Liver (tissue), 9 donors: ENCODE data around the gene PCNX2. TPM values are rescaled to one million over a fixed set of nuclear protein-coding genes. Genes with fewer than 3 reads are reported as not detected.

Source experiments
- DNase-seq: peaks from one replicate; pipeline ENCODE4 v3.0.0-alpha.2; 2017; ENCODE audit warnings: low spot score
- H3K27ac ChIP-seq, 2 donors: one replicate each; pipeline ENCODE4 v1.7.0; 2013; ENCODE audit warnings: inconsistent platforms in 2 of 2, low read length in 2 of 2, control low read depth in 1 of 2, low read depth in 1 of 2, mild to moderate bottlenecking in 1 of 2
- H3K27me3 ChIP-seq, 4 donors: one replicate each; pipeline versions ENCODE4 v1.6.1 to v1.7.0; 2013; ENCODE audit warnings: low read length in 3 of 4, inconsistent platforms in 1 of 4, mild to moderate bottlenecking in 1 of 4, moderate library complexity in 1 of 4; ENCODE audit not compliant: control insufficient read depth in 4 of 4, insufficient read depth in 4 of 4
- H3K36me3 ChIP-seq, 4 donors: one replicate each; pipeline versions ENCODE4 v1.6.1 to v1.7.0; 2013; ENCODE audit warnings: low read length in 3 of 4, mild to moderate bottlenecking in 3 of 4, low read depth in 1 of 4, moderate library complexity in 1 of 4; ENCODE audit not compliant: control insufficient read depth in 4 of 4, insufficient read depth in 3 of 4
- H3K4me1 ChIP-seq, 4 donors: one replicate each; pipeline versions ENCODE4 v1.6.1 to v1.7.0; 2013; ENCODE audit warnings: low read length in 3 of 4, mild to moderate bottlenecking in 3 of 4, moderate library complexity in 1 of 4; ENCODE audit not compliant: control insufficient read depth in 4 of 4, insufficient read depth in 4 of 4
- H3K4me3 ChIP-seq, 3 donors: one replicate each; pipeline versions ENCODE4 v1.6.1 to v1.7.0; 2013; ENCODE audit warnings: low read length in 3 of 3, control low read depth in 1 of 3, low read depth in 1 of 3, mild to moderate bottlenecking in 1 of 3
- H3K9ac ChIP-seq, 2 donors: one replicate each; pipeline ENCODE4 v1.7.0; 2013; ENCODE audit warnings: low read length in 2 of 2, mild to moderate bottlenecking in 2 of 2, moderate library complexity in 2 of 2, control low read depth in 1 of 2, low read depth in 1 of 2
- H3K9me3 ChIP-seq, 4 donors: one replicate each; pipeline versions ENCODE4 v1.6.1 to v1.7.0; 2013; ENCODE audit warnings: low read length in 3 of 4; ENCODE audit not compliant: control insufficient read depth in 4 of 4
- ATF3 ChIP-seq: IDR thresholded peaks from 2 replicates; pipeline ENCODE4 v1.6.1; 2016; ENCODE audit warnings: antibody characterized with exemption
- CTCF ChIP-seq: fragments of 150-350 bp; IDR thresholded peaks from 2 replicates; pipeline ENCODE4 v1.5.1; 2017; ENCODE audit warnings: improper control_type of control experiment, low read depth, low read length; ENCODE audit not compliant: missing input control
- EGR1 ChIP-seq, 2 donors: IDR thresholded peaks; 2 replicates each; pipeline ENCODE4 v1.6.1; 2016 to 2018; ENCODE audit warnings: antibody characterized with exemption in 2 of 2, low read depth in 2 of 2
- FOXA1 ChIP-seq: IDR thresholded peaks from 2 replicates; pipeline ENCODE4 v1.6.1; 2016; ENCODE audit warnings: antibody characterized with exemption
- FOXA2 ChIP-seq: IDR thresholded peaks from 2 replicates; pipeline ENCODE4 v1.6.1; 2016; ENCODE audit warnings: antibody characterized with exemption
- GABPA ChIP-seq, 2 donors: IDR thresholded peaks in 1 of 2; conservative IDR thresholded peaks in 1 of 2; 2 replicates each; pipeline ENCODE4 v1.6.1; 2016; ENCODE audit warnings: antibody characterized with exemption in 2 of 2, mild to moderate bottlenecking in 1 of 2, moderate library complexity in 1 of 2
- HNF4A ChIP-seq, 2 donors: conservative IDR thresholded peaks; 2 replicates each; pipeline ENCODE4 v1.6.1; 2016; ENCODE audit warnings: antibody characterized with exemption in 2 of 2, mild to moderate bottlenecking in 2 of 2
- HNF4G ChIP-seq: IDR thresholded peaks from 2 replicates; pipeline ENCODE4 v1.6.1; 2016; ENCODE audit warnings: antibody characterized with exemption
- NR2F2 ChIP-seq: IDR thresholded peaks from 2 replicates; pipeline ENCODE4 v1.6.1; 2016; ENCODE audit warnings: antibody characterized with exemption
- RAD21 ChIP-seq, 2 donors: IDR thresholded peaks; 2 replicates each; pipeline ENCODE4 v1.6.1; 2016; ENCODE audit warnings: antibody characterized with exemption in 2 of 2, mild to moderate bottlenecking in 2 of 2
- RXRA ChIP-seq, 2 donors: IDR thresholded peaks; 2 replicates each; pipeline ENCODE4 v1.6.1; 2017 to 2018; ENCODE audit warnings: antibody characterized with exemption in 2 of 2, mild to moderate bottlenecking in 1 of 2
- SP1 ChIP-seq: IDR thresholded peaks from 2 replicates; pipeline ENCODE4 v1.6.1; 2018; ENCODE audit warnings: antibody characterized with exemption, mild to moderate bottlenecking
- TAF1 ChIP-seq: conservative IDR thresholded peaks from 2 replicates; pipeline ENCODE4 v1.6.1; 2016; ENCODE audit warnings: antibody characterized with exemption, mild to moderate bottlenecking
- YY1 ChIP-seq: IDR thresholded peaks from 2 replicates; pipeline ENCODE4 v1.6.1; 2016; ENCODE audit warnings: antibody characterized with exemption, mild to moderate bottlenecking
- ZBTB33 ChIP-seq: IDR thresholded peaks from 2 replicates; pipeline ENCODE4 v1.6.1; 2016; ENCODE audit warnings: antibody characterized with exemption
- WGBS: extraction: QIAGEN DNeasy Blood & Tissue Kit; methylation state at CpG from one replicate; pipeline ENCODE4 v1.1.7; 2013; 5-methylcytosine and 5-hydroxymethylcytosine counted together
- polyA plus RNA-seq, 2 donors: library from polyadenylated mRNA; stranded (reverse) in 1 of 2; unstranded in 1 of 2; fragments of 200-250 nt in 1 of 2; fragments of >200 nt in 1 of 2; fragmentation: Nextera tagmentation in 1 of 2; extraction: Ambion mirVana in 1 of 2; gene quantifications; one replicate each; pipeline versions ENCODE4 v1.2.1 to v1.2.3, GENCODE V29; 2013 to 2015
- total RNA-seq, 2 donors: library from RNA; depleted of rRNA; stranded (reverse); fragments of >200 nt; gene quantifications; one replicate each; pipeline ENCODE4 v1.2.3, GENCODE V29; 2014
- TF ChIP-seq, protein P1 (sequence below): IDR thresholded peaks from 2 replicates; pipeline ENCODE4 v1.6.1; 2016; ENCODE audit warnings: antibody characterized with exemption
- donor health status: healthy.
- donor health status: healthy.
- donor health status: healthy.
- donor health status: healthy.
- donor health status: healthy.

Gene PCNX2
- total and polyA plus RNA-seq, 4 donors = 0.20 to 3.1 (median 0.92) TPM

- Histone ChIP-seq H3K27me3 (no peaks in the 10 kb centered on the region), H3K9ac (no peak overlapping the region), H3K4me3 (no peak overlapping the region), H3K4me1 (peaks cover 0 to 1% (median 0%) of the 10 kb centered on the region in 4 donors), H3K36me3 (no peaks in the 10 kb centered on the region), H3K27ac (no peak overlapping the region), H3K9me3 (no peaks in the 10 kb centered on the region)
- WGBS = 84% methylated on average over 2 of the region's 2 CpGs
- no peak for TF ChIP-seq RAD21 (IDR thresholded peaks at IDR 0.05)
- no peak for TF ChIP-seq YY1
- DNase-seq = no peak
Observed at GRCh38 chr1:233256789-233257188, 38.7 kb downstream of the PCNX2 start.

GRCh38 chr1:233256191-233256590 is 39.3 kb downstream of the PCNX2 start:
- Histone ChIP-seq H3K9me3 (no peaks in the 10 kb centered on the region), H3K4me3 (no peak overlapping the region), H3K4me1 (peaks cover 0 to 1% (median 0%) of the 10 kb centered on the region in 4 donors), H3K27ac (no peak overlapping the region), H3K27me3 (no peaks in the 10 kb centered on the region), H3K36me3 (no peaks in the 10 kb centered on the region), H3K9ac (no peak overlapping the region)
- TF ChIP-seq, protein P1, sequence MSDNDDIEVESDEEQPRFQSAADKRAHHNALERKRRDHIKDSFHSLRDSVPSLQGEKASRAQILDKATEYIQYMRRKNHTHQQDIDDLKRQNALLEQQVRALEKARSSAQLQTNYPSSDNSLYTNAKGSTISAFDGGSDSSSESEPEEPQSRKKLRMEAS = no peak
- no peak for TF ChIP-seq EGR1 (IDR thresholded peaks at IDR 0.05; ENCODE audit: low read depth in 2 of 2)
- DNase-seq = no peak
- WGBS = 97% methylated on average over 1 of the region's 1 CpG

DNA sequence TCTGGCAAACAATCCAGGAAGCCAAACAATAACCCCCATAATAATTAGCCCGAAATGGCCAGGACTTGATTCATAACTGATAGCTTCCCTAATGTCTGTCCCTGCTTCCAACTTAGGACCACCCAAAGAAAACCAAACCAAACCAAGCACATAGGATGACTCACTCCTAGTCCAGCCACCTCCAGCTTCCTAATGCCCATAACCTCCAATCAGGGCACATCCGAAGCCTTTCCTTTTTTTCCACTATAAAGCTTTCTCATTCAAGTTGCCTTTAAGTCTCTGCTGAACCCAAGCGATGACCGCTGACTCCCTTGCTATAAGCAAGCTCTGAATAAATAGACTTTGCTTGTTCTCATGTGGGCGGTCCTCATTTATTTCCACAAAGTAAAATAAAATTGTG is 40.4 kb downstream of the PCNX2 start:
- TF ChIP-seq, protein P1 = no peak
- TF ChIP-seq FOXA1 (no peak), FOXA2 (no peak), SP1 (no peak), RAD21 (IDR thresholded peaks at IDR 0.05) (no peak), ZBTB33 (no peak), RXRA (IDR thresholded peaks at IDR 0.05) (no peak), NR2F2 (no peak), HNF4G (no peak), TAF1 (no peak), CTCF (no peak), GABPA (IDR thresholded peaks at IDR 0.05 in 1 of 2, conservative IDR thresholded peaks at IDR 0.05 in 1 of 2) (no peak), ATF3 (no peak), HNF4A (conservative IDR thresholded peaks at IDR 0.05) (no peak)
- H3K9ac ChIP-seq = no peak overlapping the region
- 85% methylated on average over 5 of the region's 5 CpGs for WGBS
- H3K9me3 ChIP-seq = no peaks in the 10 kb centered on the region
- H3K27me3 ChIP-seq = no peaks in the 10 kb centered on the region
- H3K4me1 ChIP-seq = peaks cover 0 to 1% (median 0%) of the 10 kb centered on the region in 4 donors
- no peak overlapping the region for H3K27ac ChIP-seq
- DNase-seq = no peak
- no peak overlapping the region for H3K4me3 ChIP-seq
- no peaks in the 10 kb centered on the region for H3K36me3 ChIP-seq
